ENCODE results near the gene SLC7A5.
A peak's percentile ranks its signal among the peaks of the same experiment; 100 is the strongest.
"Not testable (repeated sequence)": the region's sequence is repeated elsewhere in the genome, so short reads cannot be mapped to it uniquely, and the experiment has no call there.

SLC7A5 gene

DNA sequence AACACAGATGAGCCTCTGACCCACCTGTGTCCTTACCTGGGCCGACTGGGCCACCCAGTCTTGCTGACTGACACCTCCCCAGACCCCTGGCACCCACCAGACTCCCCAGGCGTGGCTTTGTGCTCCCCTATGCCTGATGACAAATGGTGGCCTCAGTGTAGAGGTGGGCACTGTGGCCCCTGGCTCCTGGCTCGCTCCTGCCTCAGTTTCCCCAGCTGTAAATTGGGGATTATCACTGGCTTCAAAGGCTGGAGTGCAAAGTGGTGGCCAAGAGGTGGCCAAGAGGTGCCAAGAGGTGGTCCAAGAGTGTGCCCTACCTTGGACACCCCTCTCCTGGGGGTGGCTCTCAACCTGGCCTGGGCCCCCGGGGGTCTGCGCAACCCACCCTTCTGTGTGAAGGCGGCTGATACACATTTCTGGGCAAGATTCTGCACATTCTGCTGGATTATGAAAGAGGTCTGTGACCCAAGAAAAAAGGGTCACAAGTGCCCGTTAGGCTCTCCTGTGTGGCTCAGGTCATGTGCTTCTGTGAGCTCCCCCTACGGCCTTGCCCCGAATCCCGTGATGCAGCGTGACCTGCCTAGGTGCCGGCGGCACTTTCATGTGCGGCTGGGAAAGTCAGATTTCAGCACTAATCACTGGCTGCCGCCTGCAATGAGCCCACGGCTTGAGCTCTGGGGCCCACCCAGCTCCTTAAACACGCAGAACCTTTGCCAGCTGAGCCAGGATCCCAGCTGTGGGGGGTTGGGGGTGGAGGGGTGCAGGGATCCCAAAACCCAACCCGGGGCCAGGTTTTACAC is 7.8 kb downstream of the SLC7A5 start:
- DNase-seq (ENCODE audit: low spot score): not testable (repeated sequence)

DNA sequence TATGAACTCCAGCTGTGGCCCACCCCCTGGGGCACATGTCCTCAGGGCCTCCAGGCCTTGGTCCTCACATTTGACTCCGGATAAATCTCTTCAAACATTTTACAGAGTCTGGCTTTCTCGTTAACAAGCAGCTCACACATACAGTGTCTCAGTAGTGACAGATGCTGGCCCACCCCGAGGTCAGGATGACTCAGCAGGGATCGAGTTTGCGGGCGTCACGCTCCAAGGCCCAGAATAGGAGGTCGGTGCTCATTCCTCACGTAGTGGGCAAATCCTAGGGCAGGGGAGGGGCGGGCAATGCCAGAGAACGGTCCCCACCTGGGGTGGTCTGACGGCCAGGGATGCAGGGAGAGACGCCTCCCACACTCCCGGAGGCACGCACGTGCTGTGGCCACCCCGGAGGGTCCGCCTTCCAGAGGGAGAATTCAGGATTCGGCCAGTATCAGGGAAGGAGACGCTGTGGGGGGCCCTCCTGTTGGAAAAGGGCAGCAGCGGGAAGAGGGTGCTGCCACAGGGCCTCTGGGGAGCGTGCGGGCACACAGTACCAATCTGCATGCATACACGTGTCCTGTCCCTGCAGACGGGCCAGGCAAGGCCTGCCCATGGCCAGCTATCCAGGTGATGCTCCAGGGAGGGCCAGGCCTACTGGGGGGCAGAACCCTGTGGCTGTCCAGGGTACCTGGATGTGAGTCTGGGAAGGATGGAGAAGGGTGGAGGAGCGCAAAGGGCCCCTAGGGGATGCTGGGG is 8.6 kb downstream of the SLC7A5 start:
- no peak for DNase-seq (ENCODE audit: low spot score)

DNA sequence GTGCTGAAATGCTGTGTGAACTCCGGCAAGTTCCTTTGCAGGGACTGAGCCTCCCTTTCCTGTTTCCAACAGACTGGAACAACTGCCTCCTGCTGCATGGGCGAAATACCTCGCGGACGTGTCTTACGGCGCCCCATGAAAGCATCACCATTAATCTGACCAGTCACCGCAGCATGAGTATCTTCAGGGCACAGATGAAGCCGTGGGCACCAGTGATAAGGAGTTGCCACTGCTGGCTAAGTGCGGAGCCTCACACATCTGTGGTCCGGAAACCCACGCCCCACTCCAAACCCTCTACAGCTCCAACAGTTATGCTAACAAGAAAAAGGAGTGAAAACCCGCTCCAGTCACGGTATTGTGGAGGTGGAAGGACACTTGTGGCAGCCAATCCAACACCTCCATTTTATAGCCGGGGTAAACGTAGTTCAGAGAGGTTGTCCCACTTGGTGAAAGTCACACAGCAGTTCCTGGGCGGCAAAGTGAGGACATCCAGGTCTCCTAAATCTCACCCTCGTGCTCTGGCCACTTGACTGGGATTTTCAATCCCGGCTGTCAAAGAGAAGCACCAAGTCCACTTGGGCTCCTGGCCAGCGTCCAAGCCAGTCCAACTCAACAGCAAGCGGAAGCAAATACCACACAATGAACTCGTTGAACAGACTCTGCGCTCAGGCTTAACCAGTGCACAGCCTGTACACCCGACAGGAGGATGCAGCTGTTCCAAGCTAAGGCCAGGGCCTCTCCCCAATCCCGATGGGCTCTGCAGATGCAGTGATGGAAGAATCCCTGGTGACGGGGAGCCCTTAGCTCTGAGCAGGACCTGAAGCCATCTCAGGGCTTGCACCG is 10.9 kb downstream of the SLC7A5 start:
- not testable (repeated sequence) for DNase-seq (ENCODE audit: low spot score)

DNA sequence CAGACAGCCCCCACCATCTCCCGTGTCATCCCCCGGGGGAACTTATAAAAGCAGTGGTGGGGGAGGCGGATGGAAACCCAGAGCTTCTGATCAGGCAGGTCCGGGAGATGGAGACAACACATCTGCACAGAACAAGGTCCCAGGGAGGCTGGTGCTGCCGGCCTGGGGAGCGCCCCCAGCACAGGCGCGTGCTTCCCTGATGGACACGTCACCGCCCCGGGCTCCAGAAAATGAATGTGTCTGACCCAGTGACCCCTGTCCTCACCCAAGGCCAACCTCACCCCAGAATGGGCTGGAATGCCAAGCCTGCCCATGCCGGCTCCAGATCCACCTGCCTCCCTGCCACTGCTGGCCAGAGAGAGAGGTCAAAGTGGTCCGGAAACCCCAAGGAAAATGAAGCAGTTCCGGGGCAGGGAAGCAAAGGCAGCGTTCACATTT is 12.5 kb downstream of the SLC7A5 start:
- DNase-seq (ENCODE audit: low spot score): no peak

DNA sequence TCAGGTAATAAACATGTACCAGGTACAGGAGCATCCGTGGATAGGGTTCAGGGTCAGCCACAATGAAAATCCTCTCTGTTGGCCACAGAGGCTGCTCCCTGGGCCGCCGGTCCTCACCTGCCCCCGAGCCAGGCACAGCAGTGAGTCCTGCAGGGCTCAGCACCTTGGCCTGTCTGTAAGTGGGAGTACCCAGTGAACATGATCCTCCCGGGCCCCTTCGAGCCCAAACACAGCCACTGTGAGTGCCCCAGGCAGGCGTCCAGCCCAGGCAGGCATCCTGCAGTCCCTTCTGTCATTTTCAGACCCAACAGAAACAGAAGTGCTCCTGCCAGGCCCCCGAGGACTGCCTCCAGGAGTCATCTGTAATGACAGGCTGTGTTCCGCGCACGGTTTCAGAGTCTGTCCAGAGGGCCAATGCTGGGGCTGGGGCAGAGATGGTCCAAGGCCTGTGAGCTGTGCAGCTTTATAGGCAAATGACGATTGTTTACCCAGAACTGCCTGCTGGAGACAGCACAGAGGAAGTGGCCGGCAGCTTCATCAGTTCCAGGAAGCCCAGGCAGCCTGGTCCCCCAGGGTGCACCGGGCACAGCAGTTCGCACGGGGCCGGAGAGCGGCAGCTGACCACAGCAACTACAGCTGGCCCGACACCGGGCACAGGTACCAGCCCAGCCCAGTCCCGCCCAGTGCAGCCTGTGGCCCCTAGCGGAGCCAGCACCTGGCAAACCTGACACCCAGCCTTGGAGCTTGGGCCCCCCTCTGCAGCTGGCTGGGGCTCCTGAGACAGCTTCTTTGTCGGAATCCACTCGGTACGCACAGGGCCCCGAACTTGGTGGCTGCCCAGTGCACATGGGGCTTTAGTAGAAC is 13.2 kb downstream of the SLC7A5 start:
- no peak for DNase-seq (ENCODE audit: low spot score)

DNA sequence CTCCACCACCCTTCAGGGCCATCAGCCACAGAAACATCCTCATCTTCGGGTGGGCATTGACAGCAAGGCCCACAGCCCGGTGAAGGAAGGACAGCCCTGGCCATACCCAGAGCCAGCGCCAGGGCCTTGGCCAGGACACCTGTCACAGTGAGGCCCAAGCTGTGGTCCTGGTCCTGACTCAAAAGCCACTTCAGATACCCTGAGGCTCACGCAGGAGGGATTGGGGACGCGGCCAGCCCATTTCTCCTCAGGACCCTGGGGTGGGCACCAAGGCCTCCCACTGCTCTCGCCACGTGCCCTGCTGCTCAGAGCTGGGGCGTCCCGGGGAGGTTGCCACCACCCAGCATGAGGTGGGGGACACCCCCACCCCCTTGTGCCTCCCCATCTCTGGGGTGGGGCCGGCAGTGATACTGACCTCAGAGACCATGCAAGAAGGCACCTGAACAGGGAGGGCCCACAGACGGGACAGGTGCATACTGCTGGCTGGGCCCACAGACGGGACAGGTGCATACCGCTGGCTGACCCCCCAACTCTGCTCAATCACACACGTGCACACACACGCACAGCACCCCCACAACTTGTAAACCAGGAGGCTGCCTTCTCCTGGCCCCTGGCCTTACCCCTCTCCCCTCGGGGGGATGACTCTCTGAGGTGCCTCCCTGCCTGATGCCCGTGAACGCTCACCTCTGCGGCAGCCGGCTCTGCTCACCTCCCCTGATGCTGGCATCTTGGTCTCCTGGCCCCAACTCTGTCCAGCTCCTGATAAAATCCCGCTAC is 14.2 kb downstream of the SLC7A5 start:
- no peak for DNase-seq (ENCODE audit: low spot score)

DNA sequence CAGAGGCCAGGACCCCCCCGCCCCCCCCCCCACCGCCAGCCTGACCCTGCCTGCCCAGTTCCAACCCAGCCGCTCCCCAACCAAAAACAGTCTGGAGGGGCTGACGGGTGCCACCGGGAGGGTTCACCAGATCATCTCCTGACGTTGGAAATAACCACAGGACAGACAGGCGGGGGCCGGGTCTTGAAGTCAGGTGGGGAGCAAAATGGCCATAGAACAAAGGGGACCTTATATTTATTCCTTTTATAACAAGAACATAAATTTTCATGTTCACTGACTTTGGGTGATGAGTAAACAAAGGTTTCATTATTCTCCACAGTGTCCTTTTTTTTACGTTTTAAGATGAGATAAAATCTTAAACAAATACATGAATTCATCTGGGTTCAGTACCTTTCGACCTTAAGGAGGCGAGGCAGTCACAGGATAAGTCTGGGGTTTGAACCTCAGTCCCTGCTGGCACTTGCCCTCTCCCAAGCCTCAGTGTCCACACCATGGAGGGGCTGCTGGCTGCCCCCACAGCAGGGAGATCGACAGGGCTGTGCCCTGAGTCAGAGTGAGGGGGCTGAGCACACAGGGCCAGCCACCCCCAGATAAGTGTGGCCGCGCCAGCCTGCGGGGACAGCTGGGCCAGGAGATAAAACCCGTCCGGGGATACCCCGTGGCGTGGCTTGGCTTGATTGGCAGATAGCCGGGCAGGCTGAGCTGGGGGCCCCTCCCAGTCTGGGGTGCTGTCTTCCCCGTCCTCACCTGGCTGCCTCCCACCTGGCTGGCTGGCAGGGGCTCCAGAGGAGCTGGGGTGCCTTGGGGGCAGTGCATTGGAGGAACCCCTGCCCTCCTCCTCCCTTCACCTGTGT is 15.0 kb downstream of the SLC7A5 start:
- DNase-seq (ENCODE audit: low spot score): no peak

DNA sequence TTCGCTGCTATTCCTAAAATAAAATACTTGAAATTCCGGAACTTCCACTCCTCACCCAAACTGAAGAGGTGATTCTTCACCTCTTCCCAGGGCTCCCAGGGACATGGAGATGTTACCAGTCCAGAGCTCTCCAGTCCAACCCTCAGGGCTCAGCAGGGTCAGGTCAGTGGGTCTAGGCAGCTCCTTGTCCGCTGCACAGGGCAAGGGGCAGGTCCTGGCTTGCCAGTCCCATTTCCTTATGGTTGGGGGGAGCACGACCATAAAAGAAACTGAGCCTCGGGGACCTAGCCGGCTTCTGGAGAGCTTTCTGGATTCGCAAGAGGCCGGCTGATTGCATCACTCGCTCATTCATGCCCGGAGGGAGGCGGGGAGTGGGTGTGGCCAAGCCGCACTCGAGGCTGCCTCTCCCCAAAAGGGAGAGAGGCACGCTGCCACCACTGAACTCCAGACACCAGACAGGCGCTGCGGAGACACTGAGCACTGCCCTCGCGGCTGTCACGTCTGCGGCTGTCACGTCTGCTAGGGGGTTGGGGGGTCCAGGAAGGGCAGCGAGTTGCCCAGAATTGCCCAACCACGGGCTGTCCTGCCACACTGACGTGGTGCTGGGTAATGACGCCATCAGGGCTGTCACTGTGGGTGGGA is 15.8 kb downstream of the SLC7A5 start:
- peak; percentile 89 for DNase-seq (ENCODE audit: low spot score)

DNA sequence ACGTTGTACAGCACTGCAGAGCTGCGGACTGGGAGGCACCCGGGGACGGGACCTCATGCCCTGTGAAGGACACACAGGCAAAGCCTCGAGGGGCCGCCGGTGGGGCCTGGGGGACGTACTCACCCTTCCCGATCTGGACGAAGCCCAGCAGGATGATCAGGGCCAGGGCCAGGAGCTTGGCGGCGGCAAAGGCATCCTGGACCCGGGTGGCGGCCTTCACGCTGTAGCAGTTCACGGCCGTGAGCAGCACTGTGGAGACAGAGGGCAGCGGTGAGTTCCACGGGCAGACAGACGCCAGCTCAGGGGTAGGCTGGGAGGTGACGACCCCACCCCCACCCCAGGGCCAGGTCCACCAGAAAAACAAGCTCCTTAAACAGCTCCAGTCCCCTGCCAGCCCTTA is 17.7 kb downstream of the SLC7A5 start:
- DNase-seq (ENCODE audit: low spot score): no peak

DNA sequence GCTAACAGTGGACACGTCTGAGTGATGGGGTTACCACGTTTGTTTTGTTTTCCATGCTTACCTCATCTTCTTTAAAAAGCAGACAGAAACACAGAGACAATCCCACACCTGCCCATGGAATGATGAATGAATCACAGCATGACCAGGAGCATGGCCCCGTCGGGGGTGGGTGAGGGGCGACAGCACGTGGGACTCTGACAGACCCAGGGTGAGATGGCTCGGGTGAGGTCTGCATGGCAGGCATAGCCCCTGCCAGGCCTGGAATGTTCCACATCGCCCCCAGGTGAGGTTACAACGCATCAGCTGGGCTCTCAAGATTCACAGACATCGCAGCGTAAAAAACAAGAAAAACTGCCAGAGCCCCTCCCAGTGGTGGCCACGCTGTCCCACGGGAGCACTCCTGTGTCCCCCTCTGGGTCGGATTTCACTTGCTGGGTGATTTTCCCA is 18.1 kb downstream of the SLC7A5 start:
- no peak for DNase-seq (ENCODE audit: low spot score)

DNA sequence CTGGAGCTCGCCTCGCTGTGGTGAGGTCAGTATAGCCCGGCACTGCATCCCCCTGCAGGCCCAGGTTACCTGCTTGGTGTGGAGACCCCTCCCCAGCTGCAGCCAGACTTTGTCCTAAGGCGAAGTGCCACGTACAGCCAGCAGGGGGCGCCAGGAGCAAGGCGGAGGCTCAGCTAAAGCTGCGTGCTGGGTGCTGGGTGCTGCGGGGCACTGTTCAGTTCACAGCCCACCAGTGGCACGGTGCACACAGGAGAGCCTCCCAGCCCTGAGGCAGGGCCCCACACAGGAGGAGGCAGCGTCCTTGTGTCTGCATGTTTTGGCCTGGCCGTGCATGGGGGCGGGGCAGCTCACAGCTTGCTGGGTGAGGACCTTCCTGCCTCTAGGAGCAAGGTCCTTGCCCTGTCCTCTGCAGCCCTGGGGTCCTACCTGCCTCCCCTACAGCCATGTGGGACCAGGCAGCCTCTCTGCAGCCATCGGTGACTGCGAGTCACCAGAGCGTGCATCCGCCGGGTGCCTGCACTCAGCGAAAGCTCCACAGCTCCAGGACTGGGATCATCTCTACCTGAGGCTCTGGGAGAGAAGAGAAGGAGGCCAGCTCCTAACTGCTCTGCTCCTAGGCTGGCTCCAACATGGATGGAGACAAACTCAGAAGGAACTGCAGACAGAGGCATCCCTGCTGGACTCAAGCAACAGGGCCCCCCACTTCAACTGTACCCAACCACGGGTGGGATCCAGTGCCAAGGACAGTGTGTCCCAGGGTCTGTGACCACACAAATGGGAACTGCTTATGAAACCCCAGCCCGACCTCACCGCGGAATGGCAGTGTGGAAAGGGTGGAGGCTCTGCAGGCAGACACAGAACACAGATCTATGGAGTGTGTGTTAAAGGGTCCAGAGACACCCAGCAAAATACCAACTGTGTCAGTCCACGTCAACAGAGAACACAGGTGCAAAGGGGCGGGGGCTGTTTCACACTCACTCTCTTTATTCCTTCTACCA is 19.0 kb downstream of the SLC7A5 start:
- DNase-seq (ENCODE audit: low spot score): peak; percentile 86

DNA sequence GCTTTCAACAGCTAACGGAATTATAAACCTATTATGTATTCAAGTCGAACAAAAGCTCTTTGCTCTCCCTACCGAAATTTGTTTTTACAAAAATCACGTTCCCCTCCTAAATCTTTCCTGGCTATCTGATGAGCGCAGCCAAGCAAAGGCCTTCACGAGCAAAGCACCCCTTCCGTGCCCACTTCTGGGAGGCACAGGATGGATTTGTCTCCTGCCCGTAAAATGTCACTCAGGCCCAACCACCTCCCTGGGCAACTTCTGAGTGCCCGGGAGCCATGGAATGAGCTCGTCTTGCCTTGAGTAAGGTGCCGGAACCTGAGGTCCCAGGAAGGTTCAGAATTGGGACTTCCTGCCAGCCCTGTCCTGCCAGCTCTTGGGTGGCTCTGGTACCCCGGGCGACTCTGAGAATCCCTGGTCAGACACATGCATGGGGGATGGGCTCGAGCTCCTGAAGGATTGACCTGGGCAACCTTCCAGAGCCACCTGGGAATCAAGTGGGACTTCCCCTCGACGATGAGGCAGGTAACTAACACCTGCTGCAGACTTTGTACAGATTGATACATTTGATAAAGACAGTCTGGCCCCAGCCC is 19.8 kb downstream of the SLC7A5 start:
- no peak for DNase-seq (ENCODE audit: low spot score)

DNA sequence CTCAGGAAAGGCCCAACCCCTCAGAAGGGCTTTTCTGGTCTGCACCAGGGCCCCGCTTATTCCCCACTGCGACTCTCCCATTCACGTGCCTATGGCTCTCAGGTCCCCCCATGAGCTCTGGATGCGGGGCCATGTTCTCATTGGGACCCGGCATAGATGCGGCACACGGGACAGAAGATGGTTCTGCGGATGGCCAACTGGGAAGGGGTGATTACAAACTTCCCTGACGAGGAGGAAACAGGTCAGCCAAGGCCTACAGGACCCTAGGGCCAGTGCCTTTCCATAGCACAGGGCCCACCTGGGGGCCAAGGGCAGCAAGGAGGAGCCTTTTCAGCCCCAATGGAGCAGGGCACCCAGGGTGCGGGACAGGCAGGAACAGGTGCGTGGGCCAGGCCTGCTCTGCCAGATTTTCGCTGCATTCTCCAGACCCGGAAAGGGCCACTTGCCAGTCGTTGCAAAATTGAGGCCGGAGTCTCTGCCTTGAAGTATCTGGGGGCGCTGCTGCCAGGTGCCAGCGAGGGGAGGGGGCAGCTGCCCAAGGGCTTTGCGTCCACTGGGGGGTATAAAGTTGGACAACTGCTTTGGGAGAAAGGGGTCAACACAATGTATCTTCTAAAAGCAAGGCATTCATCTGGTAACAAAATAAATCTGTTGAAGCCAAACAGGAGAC is 20.5 kb downstream of the SLC7A5 start:
- DNase-seq (ENCODE audit: low spot score): no peak

DNA sequence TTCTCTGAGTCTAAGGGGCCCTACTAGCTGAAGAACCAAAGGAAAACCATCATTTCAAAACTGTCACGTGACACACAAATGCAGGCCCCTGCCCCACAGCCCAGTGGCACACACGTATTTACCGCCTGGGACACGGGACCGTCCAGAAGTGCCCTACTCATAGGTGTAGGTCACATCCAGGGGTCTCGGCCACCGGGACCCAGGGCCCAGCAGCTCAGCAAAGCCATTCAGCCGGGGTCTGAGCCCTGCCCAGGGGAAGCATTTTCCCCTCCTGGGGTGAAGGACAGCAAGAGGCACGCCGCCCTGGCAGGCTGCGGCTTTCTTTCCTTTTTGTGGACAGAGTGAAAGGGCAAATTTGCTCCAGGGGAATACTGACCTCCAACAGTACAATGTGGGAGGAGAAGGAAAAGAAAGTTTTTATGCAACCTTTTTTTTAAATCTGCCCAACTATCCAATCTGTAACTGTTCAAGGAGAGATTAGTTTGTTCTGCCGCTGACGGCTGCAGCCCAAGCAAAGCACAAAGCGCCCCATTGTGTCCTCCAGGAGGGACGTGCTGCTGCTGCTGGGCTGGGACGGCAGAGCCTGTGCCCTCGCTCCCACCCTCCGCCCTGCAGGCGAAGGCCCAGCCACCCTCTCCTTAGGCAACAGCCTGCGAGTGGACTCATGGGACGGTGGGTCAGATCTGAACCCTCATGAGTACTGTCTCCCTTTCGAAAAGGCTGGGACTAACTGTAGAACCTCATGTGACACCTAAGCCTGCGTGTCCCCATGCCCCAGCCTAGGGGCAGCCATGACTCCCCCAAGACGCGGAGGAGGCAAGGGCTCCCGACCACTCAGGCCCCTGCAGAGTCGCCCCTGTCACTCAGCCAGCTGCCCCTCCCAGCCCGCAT is 21.3 kb downstream of the SLC7A5 start:
- peak; percentile 73 for DNase-seq (ENCODE audit: low spot score)

DNA sequence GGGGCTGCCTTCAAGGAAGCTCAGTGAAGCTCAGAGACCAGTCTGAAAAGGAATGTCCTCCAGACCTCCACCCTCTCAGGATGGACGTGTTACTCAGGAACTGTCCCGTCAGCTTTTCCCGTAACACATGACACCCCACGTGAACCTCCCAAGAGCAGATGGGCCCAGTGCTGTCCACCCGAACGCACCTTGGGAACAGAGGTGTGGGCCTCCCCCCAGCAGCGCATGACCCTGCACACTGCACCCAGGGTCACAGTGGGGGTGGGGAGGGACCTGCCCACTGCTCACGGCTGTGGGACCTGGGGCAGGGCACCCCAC is 21.9 kb downstream of the SLC7A5 start:
- no peak for DNase-seq (ENCODE audit: low spot score)

Measured in ecto neural progenitor cell (in vitro differentiated cells).